Activated CD4-positive, alpha-beta T cell treated with anti-CD3 and anti-CD28 coated beads, Interleukin-2, Interleukin-4, amounts not matched to agents 100 ng/mL and 50 ng/mL, durations not matched to agents 16 hours and 8 hours (primary cell): ENCODE measurements around the gene FZD10.

Experiments used
- DNase-seq: peaks from one replicate; pipeline ENCODE4 v3.0.0-alpha.2; 2020; ENCODE audit warnings: low spot score

FZD10 gene

DNA sequence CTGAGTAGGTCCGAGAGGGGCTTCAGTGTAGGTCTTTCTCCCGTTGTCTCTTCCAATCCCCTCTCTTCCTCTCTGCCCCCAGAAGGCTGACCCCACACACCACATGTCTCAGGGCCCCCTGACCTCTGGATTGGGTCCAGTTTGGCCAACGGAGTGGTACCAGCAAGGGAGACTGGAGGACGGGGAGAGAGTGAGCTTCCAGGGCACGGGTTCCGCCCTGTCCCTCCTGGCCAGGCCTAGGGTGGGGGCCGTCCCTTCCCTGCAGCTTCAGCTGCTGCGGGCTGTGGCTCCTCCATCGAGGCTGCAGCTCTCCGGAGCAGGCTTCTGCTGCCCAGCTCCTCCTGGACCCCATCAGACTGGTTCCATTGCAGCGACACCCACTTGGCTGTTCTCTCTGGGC, 17.4 kb downstream of the FZD10 start:
- DNase-seq = no peak

- DNase-seq = no peak
Measured at GRCh38 chr12:130181211-130181610, 18.9 kb downstream of the FZD10 start.

DNA sequence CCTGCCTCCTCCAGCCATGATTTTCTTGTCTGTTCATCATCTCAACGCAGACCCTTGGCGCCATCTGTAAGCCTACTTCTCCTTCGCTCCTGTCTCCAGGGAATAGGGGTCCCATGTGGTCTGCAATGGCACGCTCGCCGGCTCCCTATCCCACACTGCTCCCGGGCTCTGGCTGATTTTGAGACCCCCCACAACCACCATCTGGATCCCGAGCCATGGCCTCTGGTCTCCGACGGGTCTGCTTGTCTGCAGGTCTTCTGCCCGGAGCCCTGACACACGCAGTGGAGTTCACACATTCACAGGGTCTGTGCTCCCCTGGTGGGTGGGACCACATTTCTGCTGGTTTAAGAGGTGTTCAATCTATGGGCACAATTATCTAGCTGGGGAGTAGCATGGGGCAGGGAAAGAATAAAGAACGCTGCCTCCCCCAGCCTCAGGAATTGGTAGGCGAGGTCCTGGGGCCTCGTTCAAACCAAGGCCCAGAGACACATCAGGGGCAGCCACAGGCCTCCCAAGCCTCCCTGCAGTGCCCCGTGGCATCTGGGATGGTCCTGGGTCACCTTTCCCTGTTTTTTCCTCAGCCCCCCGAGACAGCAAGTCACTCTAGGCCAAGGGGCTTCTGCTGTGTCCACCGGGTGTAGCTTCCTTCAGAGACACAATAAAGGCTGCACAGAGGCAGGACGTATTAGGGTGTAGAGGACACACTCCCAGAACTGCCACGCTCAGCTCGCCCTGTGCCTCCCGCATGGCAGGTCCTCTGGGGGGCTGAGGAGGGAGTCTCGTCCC, 21.5 kb downstream of the FZD10 start:
- DNase-seq = no peak

DNA sequence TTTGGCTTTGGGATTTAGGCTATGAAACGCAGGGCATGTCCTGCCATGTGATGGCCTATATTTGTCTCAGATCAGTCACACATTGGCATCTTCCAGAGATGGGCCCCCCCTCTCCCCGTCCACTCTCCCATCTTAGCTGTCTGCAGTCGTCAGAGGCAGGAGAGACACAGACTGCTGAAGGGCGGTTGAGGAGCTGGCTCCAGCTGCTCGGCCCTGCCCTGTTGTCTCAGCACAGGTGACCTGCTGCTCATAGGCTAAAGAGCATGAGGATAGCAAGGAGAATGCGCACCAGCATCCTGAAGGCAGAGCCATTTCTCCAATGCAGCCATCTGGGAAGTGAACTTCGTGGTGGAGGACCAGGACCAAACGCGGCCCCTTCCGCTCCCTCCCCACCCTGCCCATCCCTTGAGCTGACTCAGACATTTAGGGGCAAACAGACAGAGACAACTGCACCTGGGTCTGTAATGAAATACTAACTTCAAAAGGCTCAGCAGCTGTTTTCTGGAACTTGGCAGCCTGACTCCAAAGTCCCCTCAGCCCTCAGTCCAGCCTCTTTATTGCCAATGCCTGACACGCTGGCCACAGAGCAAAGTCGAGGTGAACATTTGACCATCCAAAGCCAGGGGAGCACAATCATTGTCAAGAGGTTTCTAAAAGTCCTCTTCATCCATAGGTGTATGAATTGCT, 22.3 kb downstream of the FZD10 start:
- DNase-seq = no peak

GRCh38 chr12:130185455-130186391, 23.5 kb downstream of the FZD10 start:
- no peak for DNase-seq

DNA sequence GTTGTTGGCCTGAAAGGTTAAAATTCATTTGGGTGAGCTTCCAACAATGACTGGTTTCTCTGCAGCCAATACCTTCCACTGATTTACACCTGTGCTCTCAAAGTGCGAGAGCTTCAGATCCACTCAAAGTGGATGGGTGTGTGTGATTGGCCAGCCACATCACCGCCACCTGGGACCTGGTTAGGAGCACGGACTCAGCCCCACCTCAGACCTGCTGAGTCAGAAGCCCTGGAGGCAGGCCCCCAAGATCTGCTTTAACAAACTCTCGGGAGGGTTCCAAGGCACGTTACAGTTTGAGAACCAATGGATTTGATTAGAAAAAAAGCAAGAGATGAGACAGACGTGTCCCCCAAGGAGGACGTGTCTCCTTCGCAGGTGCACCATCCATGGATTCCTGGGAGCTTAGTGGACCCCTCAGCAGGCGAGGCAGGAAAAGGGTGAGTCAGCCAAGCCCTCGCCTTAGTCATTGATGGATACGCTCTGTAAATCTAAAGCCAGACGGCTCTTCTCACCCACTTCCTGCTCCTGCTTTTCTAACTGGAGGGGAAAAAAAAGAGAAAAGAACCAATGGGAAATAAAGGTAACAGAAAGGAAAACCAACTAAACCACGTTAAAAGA, 24.5 kb downstream of the FZD10 start:
- no peak for DNase-seq

GRCh38 chr12:130192642-130193345, 30.5 kb downstream of the FZD10 start:
- DNase-seq = no peak

DNA sequence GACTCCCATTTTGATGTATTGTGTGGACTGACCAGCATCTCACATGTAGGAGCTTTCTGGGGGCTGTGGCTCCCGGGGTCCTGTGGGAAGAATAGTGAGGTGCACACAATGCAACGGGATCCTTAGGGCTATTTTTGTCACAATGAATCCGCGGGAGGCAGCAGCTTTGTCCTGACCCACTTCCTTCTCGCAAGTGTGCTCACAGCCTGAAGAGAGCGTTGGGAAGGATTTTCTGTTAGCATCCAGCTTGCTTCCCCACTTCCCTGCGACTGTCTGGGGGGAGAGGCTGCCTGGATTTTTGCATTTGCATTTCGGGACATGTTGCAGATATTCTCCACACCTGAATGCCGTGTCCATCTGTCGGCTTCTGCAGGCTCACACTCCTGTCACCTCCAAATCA, 31.9 kb downstream of the FZD10 start:
- DNase-seq = no peak

GRCh38 chr12:130195369-130195768, 33.1 kb downstream of the FZD10 start:
- no peak for DNase-seq

- no peak for DNase-seq
Measured at GRCh38 chr12:130195776-130196175, 33.5 kb downstream of the FZD10 start.

GRCh38 chr12:130196827-130197226, 34.6 kb downstream of the FZD10 start:
- DNase-seq = no peak

GRCh38 chr12:130198026-130198662, 35.9 kb downstream of the FZD10 start:
- DNase-seq = no peak

DNA sequence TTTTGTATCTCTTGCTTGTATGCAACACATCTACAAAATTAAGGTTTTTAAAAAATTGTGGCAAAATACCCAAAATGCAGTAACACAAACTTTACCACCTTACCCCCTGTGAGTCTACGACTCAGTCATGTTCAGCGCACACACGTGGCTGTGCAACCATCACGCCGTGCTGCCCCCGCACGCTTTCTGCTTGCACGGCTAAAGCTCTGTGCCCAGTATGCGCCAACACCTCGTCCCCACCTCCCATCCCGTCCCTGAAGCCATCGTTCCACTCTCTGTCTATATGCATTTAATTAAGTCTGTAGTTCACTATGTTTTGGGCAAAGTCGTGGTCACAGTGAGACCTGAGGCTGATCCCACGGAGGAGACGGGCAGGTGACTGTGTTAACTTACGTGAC, 36.4 kb downstream of the FZD10 start:
- DNase-seq = no peak

- no peak for DNase-seq
Measured at GRCh38 chr12:130199581-130200390, 37.5 kb downstream of the FZD10 start.

DNA sequence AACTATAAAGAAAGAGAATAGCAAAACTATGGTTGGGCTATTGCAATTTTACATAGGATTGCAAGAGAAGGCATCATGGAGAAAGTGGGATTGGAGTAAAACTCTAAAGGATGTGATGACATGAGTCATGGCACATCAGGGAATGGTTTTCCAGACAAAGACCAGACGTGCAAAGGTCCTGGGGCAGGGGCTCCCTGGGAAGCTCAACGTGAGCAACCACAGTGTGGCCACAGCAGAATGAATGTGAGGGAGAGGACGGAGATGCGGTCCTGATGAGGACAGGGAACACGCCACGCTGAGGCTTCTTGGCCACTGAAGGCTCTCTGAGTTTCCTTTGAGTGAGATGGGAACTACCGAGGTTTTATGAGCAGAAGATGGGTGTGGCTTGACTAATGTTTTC, 38.2 kb downstream of the FZD10 start:
- no peak for DNase-seq

DNA sequence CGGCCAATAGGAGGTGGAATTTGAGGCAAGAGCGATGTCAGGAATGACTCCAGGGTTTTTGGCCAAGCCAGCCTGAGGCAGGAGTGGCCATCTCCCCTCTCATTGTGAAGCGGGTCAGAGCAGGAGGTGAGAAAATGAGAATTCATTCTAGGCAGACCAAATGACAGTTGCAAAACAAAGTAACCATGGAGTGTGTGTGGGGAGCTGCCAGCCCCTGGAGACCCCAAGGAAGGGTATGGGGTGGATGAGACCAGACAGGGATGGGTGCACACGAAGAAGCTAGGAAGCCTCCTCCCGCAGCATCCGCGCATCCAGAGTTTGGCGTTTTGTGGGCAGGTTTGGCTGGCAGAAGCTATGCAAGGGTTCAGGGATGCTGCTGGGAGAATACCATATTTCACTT, 38.8 kb downstream of the FZD10 start:
- no peak for DNase-seq

GRCh38 chr12:130202201-130202600, 39.9 kb downstream of the FZD10 start:
- no peak for DNase-seq

GRCh38 chr12:130203151-130203550, 40.9 kb downstream of the FZD10 start:
- DNase-seq = no peak

GRCh38 chr12:130204541-130204953, 42.3 kb downstream of the FZD10 start:
- no peak for DNase-seq

DNA sequence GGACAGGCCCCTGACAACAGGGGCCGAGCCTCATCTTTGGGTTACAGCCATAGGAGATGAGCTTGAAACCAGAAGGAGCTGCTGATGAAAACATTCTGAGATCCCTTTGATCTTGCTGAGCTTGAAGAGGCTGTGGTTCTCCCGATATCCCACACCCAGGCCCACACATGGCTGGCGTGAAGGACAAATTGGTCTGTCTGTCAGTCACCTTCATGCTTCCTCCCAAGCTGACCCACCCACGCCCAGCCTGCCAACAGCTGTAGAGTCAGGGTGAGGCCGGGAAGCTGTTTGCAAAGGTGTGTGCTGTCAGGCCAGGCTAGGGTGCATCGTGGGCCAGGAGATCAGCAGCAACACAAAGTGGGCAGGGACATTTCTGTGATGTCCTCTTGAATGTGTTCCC, 43.2 kb downstream of the FZD10 start:
- no peak for DNase-seq
